ENCODE results near the gene VWA2.

VWA2 gene

GRCh38 chr10:114301177-114301576 is 62.1 kb downstream of the VWA2 start:
- DNase-seq = no peak

- no peak for DNase-seq
These were observed 63.1 kb downstream of the VWA2 start for GRCh38 chr10:114301951-114302710.

- no peak for DNase-seq
These were observed 64.5 kb downstream of the VWA2 start for GRCh38 chr10:114303556-114303955.

GRCh38 chr10:114304017-114304570 is 65.0 kb downstream of the VWA2 start:
- peak; percentile 77 to 80 for DNase-seq

- peak; percentile 60 to 72 for DNase-seq
These were observed 65.7 kb downstream of the VWA2 start for GRCh38 chr10:114304571-114305421.

GRCh38 chr10:114305521-114305925 is 66.5 kb downstream of the VWA2 start:
- DNase-seq = no peak

GRCh38 chr10:114306116-114306973 is 67.3 kb downstream of the VWA2 start:
- DNase-seq = no peak

GRCh38 chr10:114307731-114308130 is 68.7 kb downstream of the VWA2 start:
- no peak for DNase-seq

- no peak for DNase-seq
These were observed 69.7 kb downstream of the VWA2 start for GRCh38 chr10:114308531-114309363.

- DNase-seq = no peak
These were observed 70.3 kb downstream of the VWA2 start for GRCh38 chr10:114309364-114309651.

GRCh38 chr10:114310346-114310745 is 71.3 kb downstream of the VWA2 start:
- DNase-seq = no peak

GRCh38 chr10:114311023-114311422 is 72.0 kb downstream of the VWA2 start:
- DNase-seq = no peak

GRCh38 chr10:114311496-114312209 is 72.6 kb downstream of the VWA2 start:
- DNase-seq = no peak

- DNase-seq = no peak
These were observed 74.1 kb downstream of the VWA2 start for GRCh38 chr10:114313139-114313538.

- DNase-seq = no peak
These were observed 74.8 kb downstream of the VWA2 start for GRCh38 chr10:114313866-114314265.

- no peak for DNase-seq
These were observed 76.7 kb downstream of the VWA2 start for GRCh38 chr10:114315566-114316420.

- DNase-seq = no peak
These were observed 77.7 kb downstream of the VWA2 start for GRCh38 chr10:114316744-114317143.

- DNase-seq = no peak
These were observed 80.6 kb downstream of the VWA2 start for GRCh38 chr10:114319406-114320248.

Measured in stimulated activated CD4-positive, alpha-beta T cell treated with anti-CD3 and anti-CD28 coated beads, Interleukin-2, amount 100 ng/mL, for 24 hours (primary cell).